Kasumi-1 (cell line): ENCODE measurements around the gene PRKAR1A.
"Not testable (repeated sequence)": the region's sequence is repeated elsewhere in the genome, so short reads cannot be mapped to it uniquely, and the experiment has no call there.

Experiments
- DNase-seq, 2 experiments: peaks; one replicate each; lab custom pipeline; 2025; lab: John Stamatoyannopoulos, UW

The PRKAR1A gene

DNA sequence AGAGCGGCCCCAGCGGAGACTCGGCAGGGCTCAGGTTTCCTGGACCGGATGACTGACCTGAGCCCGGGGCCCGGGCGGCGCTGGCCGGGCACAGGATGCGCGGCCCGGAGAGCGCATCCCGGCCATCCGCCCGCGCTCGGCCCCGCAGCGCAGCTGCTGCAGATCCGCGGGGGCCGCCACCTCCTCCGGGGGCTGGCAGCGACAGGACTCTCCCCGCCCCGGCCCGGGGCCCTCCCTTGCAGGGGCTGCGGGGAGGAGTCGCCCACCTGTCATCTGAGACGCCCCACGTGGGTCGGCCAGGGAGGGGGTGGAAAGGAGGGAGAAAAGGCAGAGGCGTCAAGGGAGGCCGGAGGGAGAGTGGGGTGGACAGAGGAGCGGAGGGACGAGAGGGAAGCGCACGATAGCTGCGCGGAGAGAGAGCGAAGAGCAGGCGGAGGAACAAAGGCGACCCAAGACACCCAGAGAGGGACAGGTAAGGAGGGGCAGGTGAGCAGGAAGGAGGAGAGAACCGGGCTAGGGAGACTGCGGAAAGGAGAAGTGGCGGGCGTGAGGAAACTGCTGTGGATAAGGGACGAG, 471 bp upstream of the PRKAR1A start:
- peak; percentile 61 to 68 for DNase-seq

DNA sequence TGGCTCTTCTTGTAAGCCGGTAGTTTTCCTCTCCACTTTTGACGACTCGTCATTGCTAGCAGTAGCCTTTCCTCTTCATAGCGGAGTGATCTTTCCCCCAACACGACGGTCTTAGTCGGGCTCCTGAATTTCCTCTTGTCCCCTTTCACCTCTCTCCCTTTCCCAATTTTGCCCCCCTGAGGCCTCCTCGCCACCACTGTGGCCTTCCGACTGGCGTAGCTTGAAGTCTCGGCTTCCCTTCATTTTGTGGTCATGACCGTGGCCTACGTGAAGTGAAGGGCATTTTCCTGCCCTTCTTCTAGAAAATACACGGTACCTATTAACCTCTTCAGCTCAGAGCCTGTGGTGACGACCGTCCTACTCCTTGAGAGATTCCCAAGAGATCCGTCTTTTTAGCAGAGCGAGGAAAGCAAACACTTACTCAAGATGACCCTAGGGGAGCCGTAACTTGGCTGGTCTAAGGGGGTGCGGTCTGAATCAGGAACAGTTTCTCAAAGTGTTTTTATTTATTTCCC, 787 bp downstream of the PRKAR1A start:
- peak; percentile 40 to 70 for DNase-seq

GRCh38 chr17:68513932-68514331, 1.7 kb downstream of the PRKAR1A start:
- no peak for DNase-seq

DNA sequence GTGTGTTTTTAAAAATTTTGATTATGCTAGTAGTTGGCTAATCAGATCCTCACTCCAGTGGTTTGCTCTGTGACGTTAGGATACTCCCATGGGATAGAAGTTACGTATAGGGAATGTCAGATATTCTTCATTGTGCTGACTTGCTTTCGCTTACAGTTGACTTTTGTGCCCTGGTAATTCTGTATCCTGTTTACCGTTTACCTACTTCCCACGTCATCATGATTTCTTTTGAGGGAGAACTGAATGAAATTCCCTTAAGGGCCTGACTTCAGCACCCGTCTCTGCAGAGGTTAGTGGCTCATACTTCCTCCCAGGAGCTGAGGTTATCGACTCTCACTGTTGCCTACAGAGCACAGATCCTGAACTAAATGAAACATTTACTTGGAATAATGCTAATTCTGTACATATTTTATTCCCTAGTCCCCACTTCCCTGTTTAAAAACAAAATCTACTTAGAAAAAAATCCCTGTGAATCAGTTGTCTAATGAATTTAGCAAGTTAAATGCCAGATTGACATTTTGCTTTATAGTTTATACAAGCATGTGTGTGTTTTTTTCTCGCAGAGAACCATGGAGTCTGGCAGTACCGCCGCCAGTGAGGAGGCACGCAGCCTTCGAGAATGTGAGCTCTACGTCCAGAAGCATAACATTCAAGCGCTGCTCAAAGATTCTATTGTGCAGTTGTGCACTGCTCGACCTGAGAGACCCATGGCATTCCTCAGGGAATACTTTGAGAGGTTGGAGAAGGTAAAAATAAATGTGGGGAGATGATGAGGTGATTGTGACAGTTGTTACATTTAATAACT, 2.8 kb downstream of the PRKAR1A start:
- DNase-seq, result no peak

- DNase-seq, result no peak
Measured at GRCh38 chr17:68516732-68517131, 4.5 kb downstream of the PRKAR1A start.

GRCh38 chr17:68517605-68518004, 5.4 kb downstream of the PRKAR1A start:
- not testable (repeated sequence) for DNase-seq

DNA sequence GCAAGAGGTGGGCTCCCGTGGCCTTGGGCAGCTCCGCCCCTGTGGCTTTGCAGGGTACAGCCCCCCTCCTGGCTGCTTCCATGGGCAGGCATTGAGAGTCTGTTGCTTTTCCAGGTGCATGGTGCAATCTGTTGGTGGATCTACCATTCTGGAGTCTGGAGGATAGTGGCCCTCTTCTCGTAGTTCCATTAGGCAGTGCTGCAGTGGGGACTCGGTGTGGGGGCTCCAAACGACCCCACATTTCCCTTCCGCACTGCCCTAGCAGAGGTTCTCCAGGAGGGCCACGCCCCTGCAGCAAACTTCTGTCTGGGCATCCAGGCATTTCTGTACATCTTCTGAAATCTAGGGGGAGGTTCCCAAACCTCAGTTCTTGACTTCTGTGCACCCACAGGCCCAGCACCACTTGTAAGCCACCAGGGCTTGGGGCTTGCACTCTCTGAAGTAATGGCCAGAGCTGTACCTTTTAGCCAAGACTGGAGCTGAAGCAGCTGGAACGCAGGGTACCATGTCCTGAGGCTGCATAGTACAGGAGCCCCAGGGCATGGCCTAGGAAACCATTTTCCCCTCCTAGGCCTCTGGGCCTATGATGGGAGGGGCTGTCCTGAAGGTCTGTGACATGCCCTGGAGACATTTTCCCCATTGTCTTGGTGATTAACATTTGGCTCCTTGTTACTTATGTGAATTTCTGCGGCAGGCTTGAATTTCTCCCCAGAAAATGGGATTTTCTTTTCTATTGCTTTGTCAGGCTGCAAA, 6.0 kb downstream of the PRKAR1A start:
- DNase-seq, result no peak

DNA sequence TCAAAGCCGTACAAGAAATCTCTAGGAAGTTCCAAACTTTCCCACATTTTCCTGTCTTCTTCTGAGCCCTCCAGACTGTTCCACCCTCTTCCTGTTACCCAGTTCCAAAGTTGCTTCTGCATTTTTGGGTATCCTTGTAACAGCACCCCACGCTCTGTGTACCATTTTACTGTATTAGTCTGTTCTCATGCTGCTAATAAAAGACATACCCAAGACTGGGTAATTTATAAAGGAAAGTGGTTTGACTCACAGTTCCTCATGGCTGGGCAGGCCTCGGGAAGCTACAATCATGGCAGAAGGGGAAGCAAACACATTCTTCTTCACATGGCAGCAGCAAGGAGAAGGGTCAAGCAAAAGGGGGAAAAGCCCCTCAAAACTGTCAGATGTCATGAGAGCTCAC, 6.8 kb downstream of the PRKAR1A start:
- DNase-seq, result not testable (repeated sequence)

DNA sequence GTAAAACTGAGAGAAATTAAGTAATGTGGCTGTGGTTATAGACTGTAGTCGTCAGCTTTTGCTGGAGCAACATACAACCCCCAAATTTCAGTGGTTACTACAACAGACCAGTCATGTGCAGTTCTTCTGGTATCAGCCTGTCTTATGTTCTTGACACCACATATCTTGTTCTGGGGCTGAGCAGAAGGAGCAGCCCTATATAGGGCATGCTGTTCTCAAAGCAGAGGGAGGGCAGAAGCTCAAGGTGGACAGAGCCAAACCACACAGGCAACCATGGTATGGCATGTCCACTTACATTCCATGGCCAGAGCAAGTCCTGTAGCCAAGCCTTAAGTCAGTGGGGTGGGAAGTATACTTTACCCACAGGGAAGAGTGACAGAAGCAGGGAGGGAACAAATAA, 7.7 kb downstream of the PRKAR1A start:
- no peak for DNase-seq

DNA sequence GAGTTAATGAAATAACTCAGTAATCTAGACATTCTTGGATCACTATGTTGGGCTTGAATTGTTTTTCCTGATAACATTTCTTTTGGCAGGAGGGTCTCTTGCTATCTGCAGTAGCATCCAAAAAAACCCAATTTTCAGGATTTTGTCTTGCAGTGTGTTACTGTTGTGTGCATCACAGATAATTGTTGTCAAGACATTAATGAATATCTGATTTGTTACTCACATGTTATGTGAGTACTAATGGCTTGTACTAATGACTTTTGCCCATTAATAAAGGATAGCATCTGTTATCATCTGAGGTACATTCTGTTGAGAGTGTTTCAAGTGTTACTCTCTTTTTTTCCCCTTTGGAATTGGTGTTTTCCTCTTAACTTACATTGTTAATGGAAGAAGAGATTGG, 10.0 kb downstream of the PRKAR1A start:
- DNase-seq, result no peak

- no peak for DNase-seq
Measured at GRCh38 chr17:68526548-68526947, 14.3 kb downstream of the PRKAR1A start.

- DNase-seq, result no peak
Measured at GRCh38 chr17:68527314-68527713, 15.1 kb downstream of the PRKAR1A start.

DNA sequence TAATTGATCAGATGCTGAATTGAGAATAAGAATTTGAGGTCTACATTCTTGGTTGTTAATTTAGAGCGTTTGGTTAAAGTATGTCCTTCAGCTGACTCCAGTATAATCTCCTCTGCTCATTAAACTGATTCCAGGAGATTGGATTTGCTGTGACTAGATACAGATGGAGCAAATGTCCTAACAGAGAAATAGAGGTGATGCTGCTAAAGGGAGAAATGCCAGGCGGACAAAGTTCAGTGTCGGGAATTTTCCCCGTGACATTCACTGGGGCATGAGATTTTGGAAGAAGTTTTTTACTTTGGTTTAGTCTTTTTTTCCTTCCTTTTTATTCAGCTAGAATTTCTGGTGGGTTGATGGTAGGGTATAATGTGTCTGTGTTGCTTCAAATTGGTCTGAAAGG, 19.0 kb downstream of the PRKAR1A start:
- no peak for DNase-seq

DNA sequence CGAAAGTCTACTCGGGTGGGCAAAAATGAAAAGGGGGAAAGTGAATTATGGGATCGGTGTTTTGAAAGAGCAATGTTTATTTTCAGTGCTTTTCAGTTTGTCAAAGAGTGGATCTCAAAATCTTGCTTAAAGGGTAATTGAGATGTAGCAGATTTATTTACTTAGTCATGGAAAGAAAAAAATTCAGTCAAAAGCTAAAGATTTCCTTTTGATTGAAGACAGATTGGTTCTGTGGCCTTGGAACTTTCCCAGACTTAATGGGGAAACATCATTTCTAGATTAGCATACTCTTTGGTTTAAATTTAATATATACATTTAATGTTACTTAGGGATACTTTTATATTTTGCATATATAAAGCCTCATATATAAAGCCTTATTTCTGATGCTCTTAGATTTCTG, 20.6 kb downstream of the PRKAR1A start:
- DNase-seq, result no peak

DNA sequence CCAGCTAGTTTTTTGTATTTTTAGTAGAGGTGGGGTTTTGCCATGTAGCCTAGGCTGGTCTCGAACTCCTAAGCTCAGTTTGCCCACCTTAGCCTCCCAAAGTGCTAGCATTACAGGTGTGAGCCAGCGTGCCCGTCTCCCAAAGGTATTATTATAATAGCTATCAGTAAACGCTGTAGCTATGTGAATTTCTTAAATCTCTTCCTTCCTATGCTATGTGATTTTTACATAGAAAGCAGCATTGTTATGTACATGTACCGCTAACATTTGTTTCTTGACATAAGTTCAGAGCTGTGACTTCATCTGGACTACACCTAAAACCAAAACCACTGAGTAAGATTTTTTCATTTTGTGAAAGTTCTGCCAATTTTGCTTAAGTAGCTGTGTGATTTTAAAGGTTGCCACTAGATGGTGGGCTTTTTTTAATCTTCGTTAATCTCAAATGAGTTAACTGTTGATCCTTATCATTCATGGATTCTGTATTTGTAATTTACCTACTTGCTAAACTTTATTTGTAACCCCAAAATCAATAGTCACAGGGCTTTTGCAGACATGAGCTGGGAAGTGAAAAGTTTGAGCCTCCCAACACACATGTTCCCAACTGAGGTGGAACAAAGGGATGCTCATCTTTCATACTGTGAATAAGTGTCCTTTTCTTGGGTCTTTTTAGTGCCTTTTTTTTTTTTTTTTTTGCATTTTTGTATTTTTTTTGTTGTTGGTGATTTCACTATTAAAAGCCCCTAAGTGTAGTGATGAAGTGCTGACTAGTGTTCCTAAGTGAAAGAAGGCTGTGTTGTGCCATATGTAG, 21.9 kb downstream of the PRKAR1A start:
- DNase-seq, result peak; percentile 47 to 62

DNA sequence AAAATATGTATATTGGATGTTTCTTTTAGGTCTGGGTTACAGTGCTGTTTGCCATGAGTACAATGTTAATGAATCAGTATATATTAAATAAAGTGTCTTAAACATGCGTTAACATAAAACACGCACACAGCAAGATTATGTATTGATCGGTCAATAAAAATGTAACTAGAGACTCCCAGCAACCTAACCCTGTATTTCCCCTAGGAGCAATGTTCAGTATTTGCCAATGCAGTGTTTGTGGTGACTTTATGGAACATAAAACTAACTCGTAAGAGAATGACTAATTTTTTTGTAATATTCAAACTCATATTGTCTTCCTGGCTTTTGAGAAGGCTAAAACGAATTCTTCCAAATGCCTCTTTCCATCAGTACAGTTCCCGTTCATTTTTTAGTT, 22.5 kb downstream of the PRKAR1A start:
- DNase-seq, result no peak

- DNase-seq, result no peak
Measured at GRCh38 chr17:68535922-68536321, 23.7 kb downstream of the PRKAR1A start.

DNA sequence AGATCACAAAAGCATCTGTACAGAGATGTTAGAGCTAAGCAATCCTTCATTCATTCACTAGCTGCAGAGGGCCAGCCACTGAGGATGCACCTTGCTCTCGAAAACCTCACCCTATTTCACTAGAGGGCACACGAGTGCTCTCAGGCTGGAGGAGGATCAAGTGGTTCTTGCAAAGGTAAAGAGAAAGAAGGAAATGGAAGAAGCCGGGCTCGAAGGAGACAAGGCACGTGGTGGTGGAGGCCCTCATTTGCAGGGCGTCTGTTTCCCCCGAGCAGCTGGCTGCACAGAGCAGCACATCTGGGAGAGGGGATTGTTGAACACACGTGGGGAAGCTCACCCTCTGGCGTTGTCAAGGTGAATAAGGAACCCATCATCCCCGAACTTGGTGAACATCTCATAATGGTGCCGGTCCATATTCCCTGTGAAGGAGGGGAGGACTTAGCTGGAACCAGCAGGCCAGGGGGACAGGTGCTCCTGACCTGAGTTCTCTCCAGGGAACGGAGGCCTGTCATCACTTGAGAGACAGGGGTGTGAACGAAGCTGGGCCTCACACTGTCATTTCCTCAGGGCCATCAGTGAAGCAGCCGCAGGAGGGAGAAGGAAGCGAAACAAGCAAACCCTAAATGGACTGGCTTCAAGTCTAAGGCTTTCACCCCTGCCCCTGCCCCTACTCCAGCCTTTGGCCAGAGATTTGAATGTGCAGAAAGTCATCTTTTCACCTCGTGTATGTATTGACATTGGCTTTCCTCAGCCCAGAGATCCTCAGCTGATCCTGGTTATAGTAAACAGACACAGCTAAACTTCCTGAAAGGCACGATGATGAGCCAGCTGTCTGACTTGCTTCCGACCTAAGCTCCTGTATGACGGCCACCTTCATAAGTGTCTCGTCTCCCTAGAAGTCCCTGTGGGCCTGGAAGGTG, 27.6 kb downstream of the PRKAR1A start:
- DNase-seq, result no peak

- DNase-seq, result no peak
Measured at GRCh38 chr17:68540981-68541380, 28.8 kb downstream of the PRKAR1A start.

- no peak for DNase-seq
Measured at GRCh38 chr17:68541816-68542215, 29.6 kb downstream of the PRKAR1A start.
